ENCODE results near the gene MYMX.
"Not testable (repeated sequence)": the region's sequence is repeated elsewhere in the genome, so short reads cannot be mapped to it uniquely, and the experiment has no call there.

MYMX gene

GRCh38 chr6:44179072-44179536, 37.6 kb upstream of the MYMX start:
- TF ChIP-seq, protein P1, sequence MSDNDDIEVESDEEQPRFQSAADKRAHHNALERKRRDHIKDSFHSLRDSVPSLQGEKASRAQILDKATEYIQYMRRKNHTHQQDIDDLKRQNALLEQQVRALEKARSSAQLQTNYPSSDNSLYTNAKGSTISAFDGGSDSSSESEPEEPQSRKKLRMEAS (IDR thresholded peaks at IDR 0.05; ENCODE audit: low read depth, low read length) = no peak
- TF ChIP-seq MYC (IDR thresholded peaks at IDR 0.05; ENCODE audit: low read depth, low read length) (no peak), POLR2A (IDR thresholded peaks at IDR 0.05; ENCODE audit: extremely low read depth, insufficient read length) (no peak), CTCF (IDR thresholded peaks at IDR 0.05; ENCODE audit: low read depth, low read length) (no peak)
- no peak for DNase-seq (ENCODE audit: low read depth)
- H3K4me3 ChIP-seq (ENCODE audit: low read depth, low read length) = no peak overlapping the region

- no peak for DNase-seq (ENCODE audit: low read depth)
- no peak for TF ChIP-seq CTCF (IDR thresholded peaks at IDR 0.05; ENCODE audit: low read depth, low read length)
- TF ChIP-seq, protein P1 (IDR thresholded peaks at IDR 0.05; ENCODE audit: low read depth, low read length) = no peak
- H3K4me3 ChIP-seq (ENCODE audit: low read depth, low read length) = no peak overlapping the region
Measured at GRCh38 chr6:44179648-44180047, 37.1 kb upstream of the MYMX start.

DNA sequence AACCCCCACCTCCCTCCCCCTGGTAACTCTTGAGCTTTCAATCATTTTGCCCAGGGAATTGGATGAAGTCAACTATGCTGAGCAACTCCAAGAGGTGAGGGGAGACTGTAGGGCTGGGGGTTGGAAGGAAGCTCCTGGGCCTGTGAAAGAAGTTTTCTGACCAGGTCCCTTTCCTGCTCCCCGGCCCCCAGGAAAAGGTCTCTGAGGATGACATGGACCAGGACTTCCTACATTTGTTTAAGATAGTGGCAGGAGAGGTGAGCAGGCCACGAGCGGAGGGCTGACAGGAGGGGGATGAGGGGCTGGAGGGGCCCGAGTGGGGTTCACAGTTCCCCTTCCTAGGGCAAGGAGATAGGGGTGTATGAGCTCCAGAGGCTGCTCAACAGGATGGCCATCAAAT, 36.3 kb upstream of the MYMX start:
- TF ChIP-seq MYC (IDR thresholded peaks at IDR 0.05; ENCODE audit: low read depth, low read length) (no peak), CTCF (IDR thresholded peaks at IDR 0.05; ENCODE audit: low read depth, low read length) (no peak), POLR2A (IDR thresholded peaks at IDR 0.05; ENCODE audit: extremely low read depth, insufficient read length) (no peak)
- TF ChIP-seq, protein P1 (IDR thresholded peaks at IDR 0.05; ENCODE audit: low read depth, low read length) = no peak
- DNase-seq (ENCODE audit: low read depth) = no peak

GRCh38 chr6:44180886-44181285, 35.8 kb upstream of the MYMX start:
- DNase-seq (ENCODE audit: low read depth) = no peak
- TF ChIP-seq, protein P1 (IDR thresholded peaks at IDR 0.05; ENCODE audit: low read depth, low read length) = no peak
- TF ChIP-seq MYC (IDR thresholded peaks at IDR 0.05; ENCODE audit: low read depth, low read length) (no peak), POLR2A (IDR thresholded peaks at IDR 0.05; ENCODE audit: extremely low read depth, insufficient read length) (no peak), CTCF (IDR thresholded peaks at IDR 0.05; ENCODE audit: low read depth, low read length) (no peak)
- H3K4me3 ChIP-seq (ENCODE audit: low read depth, low read length) = no peak overlapping the region

More for the DNA sequence above, 36.3 kb upstream of the MYMX start:
- no peak overlapping the region for H3K4me3 ChIP-seq (ENCODE audit: low read depth, low read length)

- H3K4me3 ChIP-seq (ENCODE audit: low read depth, low read length); DNase-seq (ENCODE audit: low read depth): not testable (repeated sequence)
Measured at GRCh38 chr6:44181784-44182183, 34.9 kb upstream of the MYMX start.

DNA sequence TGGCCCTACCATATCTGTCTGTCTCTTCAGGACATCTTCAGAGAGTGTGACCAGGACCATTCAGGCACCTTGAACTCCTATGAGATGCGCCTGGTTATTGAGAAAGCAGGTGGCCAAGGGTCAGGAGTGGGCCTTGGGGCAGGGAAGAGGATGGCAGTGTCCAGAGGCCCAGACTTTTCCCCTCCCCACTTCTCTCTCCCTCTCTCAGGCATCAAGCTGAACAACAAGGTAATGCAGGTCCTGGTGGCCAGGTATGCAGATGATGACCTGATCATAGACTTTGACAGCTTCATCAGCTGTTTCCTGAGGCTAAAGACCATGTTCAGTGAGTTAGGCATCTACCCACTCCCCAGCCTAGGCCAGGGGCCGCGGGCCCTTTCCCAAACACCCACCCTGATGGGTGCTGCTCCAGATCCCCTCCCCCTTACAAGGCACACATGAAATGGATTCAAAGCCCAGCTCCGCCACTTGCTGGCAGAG, 33.8 kb upstream of the MYMX start:
- TF ChIP-seq MYC (IDR thresholded peaks at IDR 0.05; ENCODE audit: low read depth, low read length) (no peak), POLR2A (IDR thresholded peaks at IDR 0.05; ENCODE audit: extremely low read depth, insufficient read length) (no peak), CTCF (IDR thresholded peaks at IDR 0.05; ENCODE audit: low read depth, low read length) (no peak)
- TF ChIP-seq, protein P1 (IDR thresholded peaks at IDR 0.05; ENCODE audit: low read depth, low read length) = no peak
- no peak overlapping the region for H3K4me3 ChIP-seq (ENCODE audit: low read depth, low read length)
- DNase-seq (ENCODE audit: low read depth) = no peak

Measured in NB4 (cell line).